AG10803 (cell line): ENCODE measurements around the gene APOB.

ENCODE experiments used
- DNase-seq: peaks from one replicate; pipeline ENCODE4 v3.0.0; 2010; ENCODE audit warnings: low read depth
- H3K4me3 ChIP-seq: 2 replicates; pipeline ENCODE4 v1.5.1; 2011; ENCODE audit warnings: mild to moderate bottlenecking, low read length, control low read depth
- TF ChIP-seq, protein P1 (sequence below): conservative IDR thresholded peaks from 2 replicates; pipeline ENCODE4 v1.5.1; 2011; ENCODE audit warnings: mild to moderate bottlenecking, low read length, control low read depth, inconsistent platforms

The APOB gene

DNA sequence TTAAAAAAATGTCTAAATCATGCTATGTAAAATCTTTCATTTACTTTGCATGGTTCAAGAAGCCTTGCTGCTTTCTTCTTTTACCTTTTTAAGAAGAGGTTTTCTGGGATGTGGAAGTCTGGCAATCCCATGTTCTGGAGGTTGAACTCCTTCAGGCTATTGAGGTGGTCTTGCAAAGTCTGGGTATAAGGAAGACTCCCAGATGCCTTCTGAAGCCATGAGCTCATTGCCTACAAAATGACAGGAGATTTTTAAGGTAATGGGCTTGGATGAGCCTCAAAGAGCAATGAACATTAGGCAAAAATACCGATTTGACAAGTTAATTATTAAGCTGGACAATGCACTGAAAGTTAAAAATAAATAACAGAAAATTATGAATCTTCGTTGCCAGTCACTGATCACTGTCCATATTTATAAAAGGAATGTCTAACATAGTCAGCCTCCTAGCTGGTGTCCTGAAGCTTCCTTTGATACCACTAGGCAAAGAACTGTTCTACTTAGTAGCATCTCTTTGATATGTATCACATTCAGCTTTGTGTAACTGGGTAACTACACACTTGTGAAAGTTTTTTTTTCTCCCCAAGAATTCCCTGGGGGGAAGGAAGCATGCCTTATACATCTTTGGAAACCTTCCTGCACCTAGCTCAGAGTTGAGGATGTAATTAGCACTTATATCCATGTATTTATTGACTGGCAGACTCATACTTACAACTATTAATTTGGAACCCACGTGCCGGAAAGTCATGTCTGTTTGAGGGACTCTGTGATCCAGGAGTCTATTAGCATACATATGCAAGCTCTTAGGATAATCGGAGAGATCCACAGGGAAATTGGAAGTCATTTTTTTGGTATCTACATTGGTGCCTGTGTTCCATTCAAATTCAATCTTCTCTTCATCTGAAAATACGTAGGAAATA lies 29.3 kb downstream of the APOB start:
- TF ChIP-seq, protein P1, sequence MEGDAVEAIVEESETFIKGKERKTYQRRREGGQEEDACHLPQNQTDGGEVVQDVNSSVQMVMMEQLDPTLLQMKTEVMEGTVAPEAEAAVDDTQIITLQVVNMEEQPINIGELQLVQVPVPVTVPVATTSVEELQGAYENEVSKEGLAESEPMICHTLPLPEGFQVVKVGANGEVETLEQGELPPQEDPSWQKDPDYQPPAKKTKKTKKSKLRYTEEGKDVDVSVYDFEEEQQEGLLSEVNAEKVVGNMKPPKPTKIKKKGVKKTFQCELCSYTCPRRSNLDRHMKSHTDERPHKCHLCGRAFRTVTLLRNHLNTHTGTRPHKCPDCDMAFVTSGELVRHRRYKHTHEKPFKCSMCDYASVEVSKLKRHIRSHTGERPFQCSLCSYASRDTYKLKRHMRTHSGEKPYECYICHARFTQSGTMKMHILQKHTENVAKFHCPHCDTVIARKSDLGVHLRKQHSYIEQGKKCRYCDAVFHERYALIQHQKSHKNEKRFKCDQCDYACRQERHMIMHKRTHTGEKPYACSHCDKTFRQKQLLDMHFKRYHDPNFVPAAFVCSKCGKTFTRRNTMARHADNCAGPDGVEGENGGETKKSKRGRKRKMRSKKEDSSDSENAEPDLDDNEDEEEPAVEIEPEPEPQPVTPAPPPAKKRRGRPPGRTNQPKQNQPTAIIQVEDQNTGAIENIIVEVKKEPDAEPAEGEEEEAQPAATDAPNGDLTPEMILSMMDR: no peak
- DNase-seq: no peak
- H3K4me3 ChIP-seq: no peak overlapping the region

- TF ChIP-seq, protein P1: no peak
- no peak for DNase-seq
These were observed 30.6 kb downstream of the APOB start for GRCh38 chr2:21013043-21013816.

GRCh38 chr2:21012557-21012937 lies 31.3 kb downstream of the APOB start:
- TF ChIP-seq, protein P1: no peak

More at GRCh38 chr2:21013043-21013816, 30.6 kb downstream of the APOB start:
- no peak overlapping the region for H3K4me3 ChIP-seq

GRCh38 chr2:21011876-21012556 lies 31.9 kb downstream of the APOB start:
- no peak for DNase-seq
- no peak overlapping the region for H3K4me3 ChIP-seq
- TF ChIP-seq, protein P1: no peak

More at GRCh38 chr2:21012557-21012937, 31.3 kb downstream of the APOB start:
- no peak for DNase-seq
- no peak overlapping the region for H3K4me3 ChIP-seq

DNA sequence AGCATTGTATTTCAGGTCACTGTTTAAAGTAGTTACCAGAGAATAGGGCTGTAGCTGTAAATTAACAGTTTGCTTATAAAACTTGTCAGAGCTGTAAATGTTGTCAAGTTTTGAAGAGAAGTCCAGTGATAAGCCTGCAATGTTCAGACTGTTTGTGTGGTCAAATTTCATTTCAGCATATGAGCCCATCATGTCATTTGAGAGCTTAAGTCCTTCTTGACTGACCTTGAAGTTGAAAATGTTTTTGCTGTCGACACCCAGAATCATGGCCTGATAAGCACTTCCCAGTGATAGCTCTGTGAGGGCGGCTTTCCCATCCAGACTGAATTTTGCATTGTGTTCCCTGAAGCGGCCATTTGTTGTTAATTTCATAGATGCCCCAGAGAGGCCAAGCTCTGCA lies 32.4 kb downstream of the APOB start:
- no peak for DNase-seq
- TF ChIP-seq, protein P1: no peak
- H3K4me3 ChIP-seq: no peak overlapping the region

DNA sequence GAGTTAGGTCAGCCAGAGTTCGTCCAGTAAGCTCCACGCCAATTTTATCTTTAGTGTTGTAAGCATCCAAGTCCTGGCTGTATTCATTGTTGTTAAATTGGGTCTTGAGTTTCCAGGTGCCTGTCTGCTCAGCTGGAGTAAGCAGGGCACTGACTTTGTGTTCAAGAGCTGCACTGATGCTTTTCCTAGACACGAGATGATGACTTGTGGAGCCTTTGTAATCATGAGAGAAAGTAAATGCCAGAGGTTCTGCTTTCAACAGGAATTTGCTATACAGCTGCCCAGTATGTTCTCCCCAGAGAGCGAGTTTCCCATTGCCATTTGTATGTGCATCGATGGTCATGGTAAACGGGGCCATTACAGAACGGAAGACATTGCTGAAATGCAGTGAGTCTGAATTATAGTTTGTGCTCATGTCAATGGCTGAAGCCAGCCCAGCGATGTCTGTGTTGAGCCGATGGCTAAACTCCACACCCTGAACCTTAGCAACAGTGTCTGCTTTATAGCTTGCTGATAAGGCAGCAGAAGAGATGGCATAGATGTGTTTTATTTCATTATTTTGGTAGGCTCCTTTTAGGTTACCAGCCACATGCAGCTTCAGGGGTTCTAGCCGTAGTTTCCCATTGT lies 32.9 kb downstream of the APOB start:
- DNase-seq: no peak
- H3K4me3 ChIP-seq: no peak overlapping the region
- TF ChIP-seq, protein P1: no peak
